HCT116 (cell line): ENCODE results near the gene CAPN2.

Source experiments
- CTCF ChIP-seq, 3 experiments: fragments of 200-600 bp in 1 of 3; sonication (generic) in 1 of 3; IDR thresholded peaks in 2 of 3; conservative IDR thresholded peaks in 1 of 3; 2 replicates each; pipeline ENCODE4 v1.5.1; 2012 to 2017; ENCODE audit warnings: low read depth in 2 of 3, low read length in 2 of 3, antibody characterized with exemption in 1 of 3, borderline replicate concordance in 1 of 3, control low read depth in 1 of 3, mild to moderate bottlenecking in 1 of 3, mixed read lengths in 1 of 3, mixed run types in 1 of 3, moderate library complexity in 1 of 3; ENCODE audit not compliant: insufficient read depth in 1 of 3
- ELF1 ChIP-seq: IDR thresholded peaks from 2 replicates; pipeline ENCODE4 v1.6.1; 2012; ENCODE audit warnings: low read depth, borderline replicate concordance
- EZH2 ChIP-seq: fragments of 200-600 bp; sonication (generic); IDR thresholded peaks from 2 replicates; pipeline ENCODE4 v1.6.1; 2017; ENCODE audit warnings: antibody characterized with exemption, mixed run types
- EZH2phosphoT487 ChIP-seq: fragments of 200-600 bp; IDR thresholded peaks from 2 replicates; pipeline ENCODE4 v1.6.1; 2018; ENCODE audit warnings: antibody characterized with exemption, borderline replicate concordance
- POLR2A ChIP-seq: IDR thresholded peaks from 2 replicates; pipeline ENCODE4 v1.7.0; 2011; ENCODE audit warnings: borderline replicate concordance; ENCODE audit not compliant: insufficient read depth, insufficient read length; ENCODE audit errors: extremely low read depth
- POLR2AphosphoS5 ChIP-seq: IDR thresholded peaks from 2 replicates; pipeline ENCODE4 v1.6.1; 2011; ENCODE audit warnings: mild to moderate bottlenecking, low read depth, low read length, moderate library complexity
- RAD21 ChIP-seq: IDR thresholded peaks from 2 replicates; pipeline ENCODE4 v1.6.1; 2012; ENCODE audit warnings: low read depth, mild to moderate bottlenecking
- REST ChIP-seq: IDR thresholded peaks from 2 replicates; pipeline ENCODE4 v1.6.1; 2012; ENCODE audit warnings: low read depth
- SIN3A ChIP-seq: IDR thresholded peaks from 2 replicates; pipeline ENCODE4 v1.6.1; 2012; ENCODE audit warnings: low read depth
- SP1 ChIP-seq: IDR thresholded peaks from 2 replicates; pipeline ENCODE4 v1.6.1; 2012; ENCODE audit warnings: low read depth
- SRF ChIP-seq: IDR thresholded peaks from 2 replicates; pipeline ENCODE4 v1.6.1; 2012; ENCODE audit warnings: low read depth
- YY1 ChIP-seq: IDR thresholded peaks from 2 replicates; pipeline ENCODE4 v1.6.1; 2011; ENCODE audit warnings: low read length, low read depth, moderate library complexity, mild to moderate bottlenecking; ENCODE audit not compliant: insufficient replicate concordance; ENCODE audit errors: extremely low read depth
- ZBTB33 ChIP-seq: IDR thresholded peaks from 2 replicates; pipeline ENCODE4 v1.6.1; 2011; ENCODE audit warnings: mild to moderate bottlenecking, low read length, moderate library complexity; ENCODE audit not compliant: insufficient replicate concordance; ENCODE audit errors: extremely low read depth
- ZFX ChIP-seq: fragments of 450-650 bp; IDR thresholded peaks from 2 replicates; pipeline ENCODE4 v1.6.1; 2017

GRCh38 chr1:223803211-223803610 is 90.9 kb downstream of the CAPN2 start:
- TF ChIP-seq CTCF (IDR thresholded peaks at IDR 0.05 in 2 of 3, conservative IDR thresholded peaks at IDR 0.05 in 1 of 3; ENCODE audit: borderline replicate concordance in 1 of 3, insufficient read depth in 1 of 3, low read depth in 2 of 3, low read length in 2 of 3): no peak
- TF ChIP-seq POLR2A: no peak
- no peak for TF ChIP-seq EZH2
- no peak for TF ChIP-seq SRF
- no peak for TF ChIP-seq YY1
- no peak for TF ChIP-seq SIN3A
- no peak for TF ChIP-seq ZFX
- no peak for TF ChIP-seq ZBTB33
- TF ChIP-seq POLR2AphosphoS5: no peak
- TF ChIP-seq REST: no peak
- no peak for TF ChIP-seq RAD21
- TF ChIP-seq EZH2phosphoT487: no peak
- no peak for TF ChIP-seq ELF1
- no peak for TF ChIP-seq SP1
